ENCODE results near the gene GNB1L. TPM values are rescaled to one million over a fixed set of nuclear protein-coding genes. Genes with fewer than 3 reads are reported as not detected.

GNB1L gene
- total and polyA plus RNA-seq, 9 of the 15 experiments (the other 6 are each of a cell fraction or from before 2014, with no cell fraction given) = 0.56 to 50.5 (median 10.2) TPM

DNA sequence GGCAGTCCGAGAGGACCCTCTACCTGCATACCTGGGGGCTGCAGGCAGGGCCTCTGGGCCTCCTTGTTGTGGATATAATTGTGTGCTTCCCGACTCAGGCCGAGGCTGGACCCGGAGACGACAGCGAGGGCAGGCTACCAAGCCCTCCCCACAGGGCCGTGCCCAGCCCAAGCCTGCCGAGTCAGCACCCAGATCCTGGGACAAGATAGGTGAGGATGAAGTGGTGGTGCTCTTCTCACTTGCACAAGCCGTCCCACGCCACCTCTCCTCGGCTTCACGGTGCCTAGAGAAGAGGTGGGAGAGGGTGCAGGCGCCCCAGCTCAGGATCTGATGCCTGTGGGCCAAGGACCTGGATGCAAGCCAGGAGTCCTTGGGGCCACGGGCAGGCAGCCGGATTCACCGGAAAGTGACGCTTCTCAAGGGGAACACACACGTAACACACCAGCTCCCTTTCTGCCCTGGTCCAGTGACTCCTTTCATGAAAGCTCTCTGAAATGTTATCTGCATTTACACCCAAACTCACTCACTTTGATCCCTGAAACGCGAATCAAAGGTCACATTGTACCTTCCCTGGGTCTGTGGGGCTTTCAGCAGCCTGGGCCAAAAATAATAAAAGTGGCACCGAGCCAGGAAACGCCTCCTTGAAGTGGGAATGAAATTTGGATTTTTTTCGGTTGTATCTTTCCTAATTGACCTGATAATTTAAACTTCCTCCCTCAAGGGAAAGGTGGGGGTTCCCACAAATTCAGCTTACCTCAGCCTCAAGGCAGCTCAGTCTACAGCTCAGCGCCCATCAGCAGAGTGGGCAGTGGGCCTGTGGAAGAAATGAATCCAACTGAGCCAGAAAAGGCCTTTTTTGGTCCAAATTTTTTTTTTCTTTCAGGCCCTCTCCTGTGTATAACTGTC lies 1.1 kb upstream of the GNB1L start (continued):
- TF ChIP-seq, protein P1, sequence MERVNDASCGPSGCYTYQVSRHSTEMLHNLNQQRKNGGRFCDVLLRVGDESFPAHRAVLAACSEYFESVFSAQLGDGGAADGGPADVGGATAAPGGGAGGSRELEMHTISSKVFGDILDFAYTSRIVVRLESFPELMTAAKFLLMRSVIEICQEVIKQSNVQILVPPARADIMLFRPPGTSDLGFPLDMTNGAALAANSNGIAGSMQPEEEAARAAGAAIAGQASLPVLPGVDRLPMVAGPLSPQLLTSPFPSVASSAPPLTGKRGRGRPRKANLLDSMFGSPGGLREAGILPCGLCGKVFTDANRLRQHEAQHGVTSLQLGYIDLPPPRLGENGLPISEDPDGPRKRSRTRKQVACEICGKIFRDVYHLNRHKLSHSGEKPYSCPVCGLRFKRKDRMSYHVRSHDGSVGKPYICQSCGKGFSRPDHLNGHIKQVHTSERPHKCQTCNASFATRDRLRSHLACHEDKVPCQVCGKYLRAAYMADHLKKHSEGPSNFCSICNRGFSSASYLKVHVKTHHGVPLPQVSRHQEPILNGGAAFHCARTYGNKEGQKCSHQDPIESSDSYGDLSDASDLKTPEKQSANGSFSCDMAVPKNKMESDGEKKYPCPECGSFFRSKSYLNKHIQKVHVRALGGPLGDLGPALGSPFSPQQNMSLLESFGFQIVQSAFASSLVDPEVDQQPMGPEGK (CRISPR knock-in tag; IDR thresholded peaks at IDR 0.05; ENCODE audit: borderline replicate concordance) = no peak
- TF ChIP-seq, protein P2, sequence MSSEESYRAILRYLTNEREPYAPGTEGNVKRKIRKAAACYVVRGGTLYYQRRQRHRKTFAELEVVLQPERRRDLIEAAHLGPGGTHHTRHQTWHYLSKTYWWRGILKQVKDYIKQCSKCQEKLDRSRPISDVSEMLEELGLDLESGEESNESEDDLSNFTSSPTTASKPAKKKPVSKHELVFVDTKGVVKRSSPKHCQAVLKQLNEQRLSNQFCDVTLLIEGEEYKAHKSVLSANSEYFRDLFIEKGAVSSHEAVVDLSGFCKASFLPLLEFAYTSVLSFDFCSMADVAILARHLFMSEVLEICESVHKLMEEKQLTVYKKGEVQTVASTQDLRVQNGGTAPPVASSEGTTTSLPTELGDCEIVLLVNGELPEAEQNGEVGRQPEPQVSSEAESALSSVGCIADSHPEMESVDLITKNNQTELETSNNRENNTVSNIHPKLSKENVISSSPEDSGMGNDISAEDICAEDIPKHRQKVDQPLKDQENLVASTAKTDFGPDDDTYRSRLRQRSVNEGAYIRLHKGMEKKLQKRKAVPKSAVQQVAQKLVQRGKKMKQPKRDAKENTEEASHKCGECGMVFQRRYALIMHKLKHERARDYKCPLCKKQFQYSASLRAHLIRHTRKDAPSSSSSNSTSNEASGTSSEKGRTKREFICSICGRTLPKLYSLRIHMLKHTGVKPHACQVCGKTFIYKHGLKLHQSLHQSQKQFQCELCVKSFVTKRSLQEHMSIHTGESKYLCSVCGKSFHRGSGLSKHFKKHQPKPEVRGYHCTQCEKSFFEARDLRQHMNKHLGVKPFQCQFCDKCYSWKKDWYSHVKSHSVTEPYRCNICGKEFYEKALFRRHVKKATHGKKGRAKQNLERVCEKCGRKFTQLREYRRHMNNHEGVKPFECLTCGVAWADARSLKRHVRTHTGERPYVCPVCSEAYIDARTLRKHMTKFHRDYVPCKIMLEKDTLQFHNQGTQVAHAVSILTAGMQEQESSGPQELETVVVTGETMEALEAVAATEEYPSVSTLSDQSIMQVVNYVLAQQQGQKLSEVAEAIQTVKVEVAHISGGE (CRISPR knock-in tag; IDR thresholded peaks at IDR 0.05) = peak in 1 of 3 experiments; percentile 87; a peak in 2 of 6 replicates
- TF ChIP-seq, protein P3, sequence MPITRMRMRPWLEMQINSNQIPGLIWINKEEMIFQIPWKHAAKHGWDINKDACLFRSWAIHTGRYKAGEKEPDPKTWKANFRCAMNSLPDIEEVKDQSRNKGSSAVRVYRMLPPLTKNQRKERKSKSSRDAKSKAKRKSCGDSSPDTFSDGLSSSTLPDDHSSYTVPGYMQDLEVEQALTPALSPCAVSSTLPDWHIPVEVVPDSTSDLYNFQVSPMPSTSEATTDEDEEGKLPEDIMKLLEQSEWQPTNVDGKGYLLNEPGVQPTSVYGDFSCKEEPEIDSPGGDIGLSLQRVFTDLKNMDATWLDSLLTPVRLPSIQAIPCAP (CRISPR knock-in tag; IDR thresholded peaks at IDR 0.05; ENCODE audit: borderline replicate concordance) = no peak
- TF ChIP-seq SPI1 (IDR thresholded peaks at IDR 0.05; ENCODE audit: borderline replicate concordance, low read depth, low read length) = peak; percentile 61; the same call in 1 of the 2 replicates
- peak; percentile 66 for TF ChIP-seq EP300 (IDR thresholded peaks at IDR 0.05; ENCODE audit: low read length)
- peak; percentile 58; the same call in 1 of the 2 replicates for TF ChIP-seq ZNF23 (CRISPR knock-in tag; IDR thresholded peaks at IDR 0.05)
- TF ChIP-seq KLF1 (tag; IDR thresholded peaks at IDR 0.05) = no peak; the same call in 1 of the 2 replicates
- no peak for TF ChIP-seq ZNF79 (CRISPR knock-in tag; IDR thresholded peaks at IDR 0.05; ENCODE audit: low read depth)
- TF ChIP-seq, protein P4, sequence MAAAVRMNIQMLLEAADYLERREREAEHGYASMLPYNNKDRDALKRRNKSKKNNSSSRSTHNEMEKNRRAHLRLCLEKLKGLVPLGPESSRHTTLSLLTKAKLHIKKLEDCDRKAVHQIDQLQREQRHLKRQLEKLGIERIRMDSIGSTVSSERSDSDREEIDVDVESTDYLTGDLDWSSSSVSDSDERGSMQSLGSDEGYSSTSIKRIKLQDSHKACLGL (CRISPR knock-in tag; IDR thresholded peaks at IDR 0.05; ENCODE audit: borderline replicate concordance, poor library complexity, severe bottlenecking) = peak; percentile 7
- TF ChIP-seq, protein P5, sequence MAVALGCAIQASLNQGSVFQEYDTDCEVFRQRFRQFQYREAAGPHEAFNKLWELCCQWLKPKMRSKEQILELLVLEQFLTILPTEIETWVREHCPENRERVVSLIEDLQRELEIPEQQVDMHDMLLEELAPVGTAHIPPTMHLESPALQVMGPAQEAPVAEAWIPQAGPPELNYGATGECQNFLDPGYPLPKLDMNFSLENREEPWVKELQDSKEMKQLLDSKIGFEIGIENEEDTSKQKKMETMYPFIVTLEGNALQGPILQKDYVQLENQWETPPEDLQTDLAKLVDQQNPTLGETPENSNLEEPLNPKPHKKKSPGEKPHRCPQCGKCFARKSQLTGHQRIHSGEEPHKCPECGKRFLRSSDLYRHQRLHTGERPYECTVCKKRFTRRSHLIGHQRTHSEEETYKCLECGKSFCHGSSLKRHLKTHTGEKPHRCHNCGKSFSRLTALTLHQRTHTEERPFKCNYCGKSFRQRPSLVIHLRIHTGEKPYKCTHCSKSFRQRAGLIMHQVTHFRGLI (CRISPR knock-in tag; IDR thresholded peaks at IDR 0.05) = 0 out of 2 replicates have a peak, but pooled peaks have one; percentile 60
- TF ChIP-seq FOXJ3 (CRISPR knock-in tag; IDR thresholded peaks at IDR 0.05) = no peak
- TF ChIP-seq, protein P6, sequence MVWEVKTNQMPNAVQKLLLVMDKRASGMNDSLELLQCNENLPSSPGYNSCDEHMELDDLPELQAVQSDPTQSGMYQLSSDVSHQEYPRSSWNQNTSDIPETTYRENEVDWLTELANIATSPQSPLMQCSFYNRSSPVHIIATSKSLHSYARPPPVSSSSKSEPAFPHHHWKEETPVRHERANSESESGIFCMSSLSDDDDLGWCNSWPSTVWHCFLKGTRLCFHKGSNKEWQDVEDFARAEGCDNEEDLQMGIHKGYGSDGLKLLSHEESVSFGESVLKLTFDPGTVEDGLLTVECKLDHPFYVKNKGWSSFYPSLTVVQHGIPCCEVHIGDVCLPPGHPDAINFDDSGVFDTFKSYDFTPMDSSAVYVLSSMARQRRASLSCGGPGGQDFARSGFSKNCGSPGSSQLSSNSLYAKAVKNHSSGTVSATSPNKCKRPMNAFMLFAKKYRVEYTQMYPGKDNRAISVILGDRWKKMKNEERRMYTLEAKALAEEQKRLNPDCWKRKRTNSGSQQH (CRISPR knock-in tag; IDR thresholded peaks at IDR 0.05) = peak; percentile 77; the same call in 1 of the 2 replicates
- no peak for TF ChIP-seq SLC30A9 (CRISPR knock-in tag; IDR thresholded peaks at IDR 0.05)
